GM18507 (cell line): ENCODE results near the gene SFXN4.
"Not testable (repeated sequence)": the region's sequence is repeated elsewhere in the genome, so short reads cannot be mapped to it uniquely, and the experiment has no call there.

ENCODE experiments used
- DNase-seq: peaks from one replicate; pipeline ENCODE4 v3.0.0; 2011; ENCODE audit warnings: low read depth; ENCODE audit not compliant: insufficient read length; ENCODE audit errors: extremely low spot score
- FAIRE-seq: peaks from 2 replicates; lab custom pipeline; 2011; peaks lifted over from hg19 to GRCh38; lab: Jason Lieb, UNC

SFXN4 gene

DNA sequence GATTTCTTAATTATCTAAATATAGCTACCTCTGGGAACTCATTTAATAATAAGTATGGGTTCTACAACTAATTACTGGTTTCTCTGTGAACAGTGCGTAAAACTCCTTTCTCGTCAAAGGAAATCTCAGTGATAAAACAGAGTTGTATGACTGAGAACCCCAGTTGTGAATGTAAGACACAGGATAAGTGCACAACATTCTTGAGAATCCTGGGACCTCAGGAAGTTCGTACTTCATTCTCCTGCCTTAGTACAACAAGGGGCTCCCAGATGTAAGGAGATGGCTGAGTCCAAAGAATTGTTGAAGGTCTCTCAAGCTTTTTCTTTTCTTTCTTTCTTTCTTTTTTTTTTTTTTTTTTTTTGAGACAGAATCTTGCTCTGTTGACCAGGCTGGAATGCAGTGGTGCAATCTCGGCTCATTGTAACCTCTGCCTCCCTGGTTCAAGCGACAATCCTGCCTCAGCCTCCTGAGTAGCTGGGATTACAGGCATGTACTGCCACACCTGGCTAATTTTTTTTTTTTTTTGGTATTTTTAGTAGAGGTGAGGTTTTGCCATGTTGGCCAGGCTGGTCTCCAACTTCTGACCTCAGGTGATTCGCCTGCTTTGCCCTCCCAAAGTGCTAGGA, 49.1 kb downstream of the SFXN4 start:
- no peak for FAIRE-seq
- no peak for DNase-seq

DNA sequence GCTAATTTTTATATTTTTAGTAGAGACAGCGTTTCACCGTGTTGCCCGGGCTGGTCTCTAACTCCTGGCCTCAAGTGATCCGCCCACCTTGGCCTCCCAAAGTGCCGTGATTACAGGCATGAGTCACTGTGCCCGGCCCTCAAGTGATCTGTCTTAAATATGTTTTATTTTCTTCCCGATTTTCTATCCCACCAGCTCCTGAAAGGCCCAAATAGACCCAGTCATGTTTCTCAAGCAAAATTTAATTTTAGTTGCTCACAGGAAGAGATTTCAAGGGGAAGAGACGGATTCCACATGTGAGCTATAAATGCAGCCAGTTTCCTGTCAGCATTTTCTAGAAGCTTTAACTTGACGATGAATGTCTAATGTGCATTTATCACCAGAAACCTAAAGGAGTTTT, 49.6 kb downstream of the SFXN4 start:
- DNase-seq (no peak), FAIRE-seq (no peak)

DNA sequence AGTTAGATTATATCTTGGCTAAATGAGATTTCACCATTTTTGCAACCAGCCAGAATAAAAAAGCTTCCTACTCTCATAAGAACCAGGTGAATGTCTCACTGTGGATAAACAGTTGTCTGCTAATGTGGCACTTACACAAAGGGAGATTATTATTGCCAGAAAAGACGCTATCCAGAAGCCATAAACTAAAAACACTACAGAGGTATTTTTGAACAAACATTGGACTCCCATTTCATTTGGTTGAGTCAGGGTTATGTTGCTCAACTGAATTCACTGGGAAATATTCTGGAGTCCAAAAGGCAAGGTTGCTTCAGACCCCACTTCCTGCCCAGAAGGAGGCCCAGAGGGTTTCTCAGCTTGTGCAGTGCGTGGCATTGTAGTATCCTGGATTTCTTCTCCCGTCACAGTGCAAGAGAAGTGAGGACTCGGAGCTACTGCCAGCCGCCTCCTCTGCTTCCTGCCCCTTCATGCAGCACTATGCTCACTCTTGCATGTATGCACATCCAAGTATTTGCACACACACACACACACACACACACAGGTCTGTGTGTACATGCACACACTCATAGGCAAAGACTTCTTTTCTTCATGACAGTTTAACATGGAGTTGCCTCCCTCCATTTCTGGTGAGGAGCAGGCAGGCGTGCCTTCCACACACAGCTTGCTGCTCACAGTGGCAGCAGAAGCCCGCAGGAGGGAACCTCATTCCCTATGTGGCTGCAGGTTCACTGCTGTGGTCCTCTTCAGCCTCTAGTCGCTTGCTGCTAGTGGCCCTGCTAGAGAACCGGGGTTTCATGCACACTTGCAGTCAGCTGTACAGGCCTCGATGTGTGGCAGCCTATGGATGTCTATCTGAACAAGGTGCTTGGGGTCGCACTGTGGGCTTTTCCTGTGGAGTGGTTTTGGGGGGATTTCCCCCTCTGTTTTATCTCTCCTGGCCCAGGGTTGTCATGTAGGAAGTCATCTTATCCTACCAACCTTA, 51.5 kb downstream of the SFXN4 start:
- DNase-seq (no peak), FAIRE-seq (no peak)

DNA sequence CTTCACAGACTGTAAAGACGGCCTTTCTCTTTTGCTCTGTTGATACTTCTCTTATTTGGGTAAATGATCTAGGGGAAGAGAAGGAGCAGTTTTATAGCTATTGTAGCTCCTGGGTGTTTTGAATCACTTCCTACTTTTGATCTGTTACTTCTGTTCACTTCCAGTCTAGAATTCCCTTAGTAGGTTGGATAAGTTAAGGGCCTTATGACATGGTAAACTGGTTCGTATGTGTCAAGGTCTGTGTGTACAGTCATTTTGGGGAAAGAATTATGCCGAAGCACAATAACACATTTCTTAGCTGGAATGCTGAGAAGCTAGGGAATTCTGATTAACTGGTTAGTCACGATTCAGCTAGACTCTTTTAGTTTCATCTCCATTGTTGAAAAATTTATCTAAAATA, 53.5 kb downstream of the SFXN4 start:
- no peak for FAIRE-seq
- no peak for DNase-seq

DNA sequence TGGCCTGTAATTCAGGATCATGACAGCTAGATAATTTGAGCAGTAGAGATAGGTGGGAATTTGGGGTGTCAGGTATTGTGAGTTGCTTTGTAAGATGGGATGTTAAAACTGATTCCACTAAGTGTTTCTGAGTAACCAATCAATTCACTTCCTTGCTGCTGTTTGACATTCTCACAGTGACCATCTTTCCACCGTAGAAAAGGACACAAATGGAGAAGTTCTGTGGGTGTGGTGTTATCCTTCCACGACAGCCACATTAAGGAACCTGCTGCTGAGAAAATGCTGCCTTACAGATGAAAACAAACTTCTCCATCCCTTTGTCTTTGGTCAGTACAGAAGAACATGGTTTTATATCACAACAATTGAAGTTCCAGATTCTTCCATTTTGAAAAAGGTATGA, 57.7 kb downstream of the SFXN4 start:
- DNase-seq, FAIRE-seq: not testable (repeated sequence)

DNA sequence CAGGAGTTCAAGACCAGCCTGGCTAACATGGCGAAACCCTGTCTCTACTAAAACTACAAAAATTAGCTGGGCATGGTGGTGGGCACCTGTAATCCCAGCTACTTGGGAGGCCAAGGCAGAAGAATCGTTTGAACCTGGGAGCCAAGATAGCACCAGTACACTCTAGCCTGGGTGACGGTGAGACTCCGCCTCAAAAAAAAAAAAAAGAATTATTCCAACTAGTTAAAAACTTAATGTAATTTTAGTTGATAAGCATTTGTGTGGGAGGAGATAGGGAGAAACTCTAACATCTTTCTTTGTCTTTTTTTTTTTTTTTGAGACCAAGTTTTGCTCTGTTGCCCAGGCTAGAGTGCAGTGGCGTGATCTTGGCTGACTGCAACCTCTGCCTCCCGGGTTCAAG, 58.4 kb downstream of the SFXN4 start:
- not testable (repeated sequence) for FAIRE-seq, DNase-seq

DNA sequence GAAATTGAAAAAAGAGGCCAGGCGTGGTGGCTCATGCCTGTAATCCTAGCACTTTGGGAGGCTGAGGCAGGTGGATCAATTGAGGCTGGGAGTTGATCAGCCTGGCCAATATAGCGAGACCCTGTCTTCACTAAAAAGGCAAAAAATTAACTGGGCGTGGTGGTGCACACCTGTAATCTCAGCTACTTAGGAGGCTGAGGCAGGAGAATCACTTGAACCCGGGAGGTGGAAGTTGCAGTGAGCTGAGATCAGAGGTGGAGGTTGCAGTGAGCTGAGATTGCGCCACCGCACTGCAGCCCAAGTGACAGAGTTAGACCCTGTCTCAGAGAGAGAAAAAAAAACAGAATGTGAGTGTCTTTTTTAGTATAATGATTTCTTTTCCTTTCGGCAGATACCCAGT, 59.6 kb downstream of the SFXN4 start:
- not testable (repeated sequence) for FAIRE-seq, DNase-seq

DNA sequence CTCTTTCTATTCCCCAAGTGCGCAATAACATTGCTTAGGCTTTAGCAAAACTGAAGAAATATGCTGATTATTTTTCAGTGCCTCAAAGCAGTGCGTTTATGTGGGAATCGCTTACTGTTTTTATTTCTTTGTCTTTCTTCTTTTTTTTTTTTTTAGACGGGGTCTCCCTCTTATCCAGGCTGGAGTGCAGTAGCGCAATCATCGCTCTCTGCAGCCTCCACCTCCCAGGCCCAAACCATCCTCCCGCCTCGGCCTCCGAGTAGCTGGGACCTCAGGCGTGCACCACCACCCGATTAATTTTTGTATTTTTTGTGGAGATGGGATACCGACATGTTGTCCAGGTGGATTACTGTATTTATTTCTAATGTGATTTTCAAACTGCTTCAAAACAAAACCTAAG, 60.4 kb downstream of the SFXN4 start:
- FAIRE-seq (no peak), DNase-seq (no peak)

DNA sequence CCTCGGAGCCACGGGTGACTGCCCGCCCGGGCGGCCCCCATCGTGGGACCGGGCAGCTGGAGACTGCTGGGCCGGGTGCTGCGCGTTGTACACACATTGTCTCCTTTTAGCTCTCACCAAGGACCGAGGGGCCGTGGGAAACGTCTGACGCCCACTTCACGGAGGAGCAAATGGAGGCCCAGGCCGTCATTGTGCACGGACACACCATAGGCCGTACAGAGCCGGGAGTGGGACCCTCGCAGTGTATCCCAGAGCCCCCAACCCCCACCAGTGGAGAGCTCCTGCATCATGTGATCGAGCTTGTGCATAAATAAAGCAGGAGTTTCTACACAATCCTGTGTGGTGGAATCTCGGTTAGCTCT, 60.9 kb downstream of the SFXN4 start:
- no peak for FAIRE-seq
- no peak for DNase-seq

DNA sequence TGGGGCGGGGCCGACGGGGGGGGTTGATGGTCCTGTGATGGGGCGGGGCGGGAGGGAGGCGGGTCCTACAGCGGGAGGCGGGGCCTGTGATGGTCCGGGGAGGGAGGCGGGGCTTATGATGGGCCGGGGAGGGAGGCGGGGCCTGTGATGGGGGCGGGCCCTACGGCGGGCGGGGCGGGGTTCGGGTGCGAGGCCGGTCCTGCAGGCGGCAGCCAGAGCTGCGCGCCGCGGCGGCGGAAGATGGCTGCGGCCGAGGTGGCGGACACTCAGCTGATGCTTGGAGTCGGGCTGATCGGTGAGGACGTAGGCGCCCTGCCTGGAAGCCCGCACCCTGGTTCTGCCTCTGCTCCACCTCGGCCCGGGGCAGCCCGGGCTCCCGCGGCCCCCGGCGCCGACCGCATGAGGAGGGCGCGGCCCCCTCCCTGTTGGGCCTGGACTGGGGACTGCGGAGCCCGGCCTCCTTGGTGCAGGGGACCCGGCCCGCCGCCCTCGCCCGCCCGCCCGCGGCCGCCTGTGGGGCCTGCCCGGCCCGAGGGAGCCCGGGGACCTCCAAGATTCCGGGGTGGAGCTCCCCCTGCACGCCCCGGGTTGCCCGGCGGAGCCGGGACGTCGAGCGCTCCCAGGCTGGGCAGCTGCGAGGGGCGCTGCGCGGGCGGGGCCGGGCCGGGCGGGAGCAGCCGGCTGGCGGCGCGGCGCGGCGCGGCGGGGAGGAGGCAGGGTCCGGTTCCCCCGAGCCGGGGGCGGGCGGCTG, 61.4 kb downstream of the SFXN4 start, which contains the start of gene DENND10:
Gene DENND10 (plus strand): TSS at position 211 of the 751 bp plus-strand sequence. CDS start 30 bp downstream, at position 241.
- peak; percentile 92 for DNase-seq

DNA sequence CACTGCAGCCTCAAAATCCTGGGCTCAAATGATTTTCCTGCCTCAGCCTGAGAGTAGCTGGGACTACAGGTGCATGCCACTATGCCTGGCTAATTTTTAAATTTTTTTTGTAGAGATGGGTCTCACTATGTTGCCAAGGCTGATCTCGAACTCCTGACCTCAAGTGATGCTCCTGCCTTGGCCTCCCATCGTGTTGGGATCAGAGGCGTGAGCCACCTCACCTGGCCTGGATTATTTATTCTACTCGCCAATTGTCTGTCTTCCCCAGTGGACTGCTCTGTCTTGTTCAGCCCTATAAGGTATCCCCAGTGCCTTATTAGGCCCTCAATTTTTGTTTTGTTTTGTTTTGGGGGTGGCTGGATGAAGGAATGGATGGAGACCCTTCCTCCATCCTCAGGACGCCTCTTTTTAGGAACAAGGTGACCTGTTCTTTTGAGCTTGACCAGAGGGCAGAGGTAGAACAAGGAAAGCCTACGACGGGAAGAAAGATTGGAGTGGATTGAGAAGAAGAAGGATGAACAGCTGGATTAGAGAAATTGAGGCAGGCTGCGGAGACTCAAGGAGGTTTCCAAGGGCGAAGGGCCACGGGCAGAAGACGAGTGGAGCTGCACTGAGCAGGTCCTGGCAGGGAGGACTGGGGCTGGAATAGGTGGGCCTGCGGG, 62.1 kb downstream of the SFXN4 start:
- no peak for DNase-seq
- FAIRE-seq, result no peak

More for the DNA sequence above, 61.4 kb downstream of the SFXN4 start, which contains the start of gene DENND10:
- FAIRE-seq, result no peak

DNA sequence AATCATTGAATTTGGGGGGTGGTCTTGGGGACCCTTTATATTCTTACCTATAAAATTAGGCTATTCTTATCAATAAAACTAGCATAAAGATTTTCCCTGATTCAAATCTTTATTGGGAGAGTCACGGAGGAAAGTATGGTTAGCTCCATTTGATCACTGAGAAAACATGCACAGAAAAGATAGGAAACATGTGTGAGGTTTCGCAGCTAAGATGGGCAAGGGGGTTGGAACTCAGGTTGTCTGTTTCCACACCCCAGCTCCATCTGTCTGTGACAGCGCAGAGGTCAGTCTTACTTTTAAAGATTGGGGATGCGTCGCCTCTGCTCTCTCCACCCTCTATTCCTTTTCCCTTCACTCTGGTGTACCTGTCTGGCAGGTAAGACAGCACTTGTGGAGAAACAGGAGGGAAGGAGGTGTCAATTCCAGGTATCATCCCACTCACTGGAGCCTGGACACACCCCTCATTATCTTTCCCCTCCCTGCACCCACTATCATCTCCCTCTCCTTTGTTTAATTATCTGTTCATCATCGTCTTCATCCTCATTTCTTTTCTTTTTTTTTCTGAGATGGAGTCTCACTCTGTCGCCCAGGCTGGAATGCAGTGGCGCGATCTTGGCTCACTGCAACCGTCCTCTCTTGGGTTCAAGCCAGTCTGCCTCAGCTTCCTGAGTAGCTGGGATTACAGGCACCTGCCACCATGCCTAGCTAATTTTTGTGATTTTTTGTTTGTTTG, 64.0 kb downstream of the SFXN4 start:
- no peak for DNase-seq
- no peak for FAIRE-seq

DNA sequence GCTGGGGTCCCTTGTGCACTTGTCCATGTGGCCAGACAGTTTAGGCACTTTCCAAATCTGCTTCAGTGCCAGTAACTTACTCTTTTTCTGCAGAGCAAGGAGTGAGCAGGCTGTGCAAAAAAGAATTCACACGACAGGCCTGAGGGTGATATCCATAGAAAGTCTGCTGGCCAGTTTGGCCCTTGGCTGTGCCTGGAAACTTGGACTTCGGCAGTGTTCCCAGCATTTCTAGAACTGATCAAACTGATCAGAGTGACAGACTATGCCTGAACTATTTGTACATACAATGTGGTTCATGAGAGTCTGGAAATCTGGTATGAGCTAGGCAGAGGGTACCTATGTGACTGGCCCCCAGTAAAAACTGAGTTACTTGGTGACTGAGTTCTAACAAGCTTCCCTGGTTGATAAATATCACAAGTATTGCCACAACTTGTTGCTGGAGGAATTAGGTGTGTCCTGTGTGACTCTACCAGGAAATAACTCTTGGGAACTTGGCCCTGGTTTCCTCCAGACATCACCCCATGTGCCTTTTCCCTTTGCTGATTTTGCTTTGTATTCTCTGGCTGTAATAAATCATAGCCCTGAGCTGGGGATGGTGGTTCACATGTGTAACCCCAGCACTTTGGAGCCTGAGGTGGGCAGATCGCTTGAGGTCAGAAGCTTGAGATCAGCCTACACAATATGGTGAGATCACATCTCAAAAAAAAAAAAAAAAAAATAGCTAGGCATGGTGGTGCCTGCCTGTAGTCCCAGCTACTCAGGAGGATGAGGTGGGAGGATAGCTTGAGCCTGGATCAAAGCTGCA, 64.9 kb downstream of the SFXN4 start:
- DNase-seq (no peak), FAIRE-seq (no peak)

DNA sequence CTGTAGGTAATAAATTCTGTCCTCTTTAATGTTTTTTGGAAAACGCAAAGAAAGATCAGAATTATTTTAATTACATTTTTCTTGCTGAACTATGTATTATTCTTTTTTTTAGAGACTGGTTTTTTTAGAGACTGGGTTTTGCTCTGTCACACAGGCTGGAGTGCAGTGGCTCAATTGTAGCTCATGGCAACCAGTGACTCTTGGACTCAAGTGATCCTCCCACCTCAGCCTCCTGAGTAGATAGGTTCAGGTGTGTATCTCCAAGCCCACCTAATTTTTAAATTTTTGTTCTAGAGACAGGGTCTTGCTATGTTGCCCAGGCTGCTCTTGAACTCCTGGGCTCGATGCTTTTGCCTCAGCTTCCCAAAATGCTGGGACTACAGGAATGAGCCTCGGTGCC, 66.9 kb downstream of the SFXN4 start:
- DNase-seq, result no peak
- FAIRE-seq, result no peak

DNA sequence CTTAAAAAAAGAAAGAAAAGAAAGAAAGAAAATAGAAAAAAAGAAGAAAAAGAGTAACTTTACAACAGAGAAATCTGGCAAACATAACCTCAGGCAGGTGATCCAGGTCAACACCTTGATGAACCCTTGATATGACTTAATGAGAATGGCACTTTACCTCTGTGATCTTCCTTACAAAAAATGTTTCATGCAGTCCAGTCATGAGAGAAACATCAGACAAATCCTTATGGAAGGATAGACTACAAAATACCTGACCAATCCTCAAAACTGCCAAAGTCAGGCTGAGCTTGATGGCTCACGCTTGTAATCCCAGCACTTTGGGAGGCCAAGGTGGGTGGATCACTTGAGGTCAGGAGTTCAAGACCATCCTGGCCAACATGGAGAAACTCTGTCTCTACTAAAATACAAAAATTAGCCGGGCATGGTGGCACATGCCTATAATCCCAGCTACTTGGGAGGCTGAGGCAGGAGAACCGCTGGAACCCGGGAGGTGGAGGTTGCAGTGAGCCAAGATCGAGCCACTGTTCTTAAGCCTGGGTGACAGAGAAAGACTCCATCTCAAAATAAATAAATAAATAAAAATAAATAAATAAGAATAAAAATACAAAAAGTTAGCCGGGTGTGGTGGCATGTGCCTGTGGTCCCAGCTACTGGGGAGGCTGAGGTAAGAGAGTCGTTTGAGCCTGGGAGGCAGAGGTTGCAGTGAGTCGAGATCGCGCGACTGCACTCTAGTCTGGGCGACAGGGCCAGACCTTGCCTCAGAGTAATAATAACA, 68.7 kb downstream of the SFXN4 start:
- not testable (repeated sequence) for DNase-seq, FAIRE-seq

DNA sequence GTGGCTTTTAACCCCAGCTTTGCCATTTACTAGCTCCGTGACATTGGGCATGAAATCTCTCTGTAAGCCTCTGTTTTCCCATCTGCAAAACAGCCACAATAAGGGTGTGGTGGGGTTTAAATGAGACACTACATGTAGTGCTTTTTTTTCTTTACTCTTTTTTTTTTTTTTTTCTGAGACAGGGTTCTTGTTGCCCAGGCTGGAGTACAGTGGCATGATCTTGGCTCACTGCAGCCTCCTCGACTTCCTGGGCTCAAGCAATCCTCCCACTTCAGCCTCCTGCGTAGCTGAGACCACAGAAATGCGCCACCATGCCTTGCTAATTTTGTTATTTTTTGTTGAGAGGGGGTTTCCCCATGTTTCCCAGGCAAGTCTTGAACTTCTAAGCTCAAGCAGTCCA, 69.9 kb downstream of the SFXN4 start:
- no peak for DNase-seq

DNA sequence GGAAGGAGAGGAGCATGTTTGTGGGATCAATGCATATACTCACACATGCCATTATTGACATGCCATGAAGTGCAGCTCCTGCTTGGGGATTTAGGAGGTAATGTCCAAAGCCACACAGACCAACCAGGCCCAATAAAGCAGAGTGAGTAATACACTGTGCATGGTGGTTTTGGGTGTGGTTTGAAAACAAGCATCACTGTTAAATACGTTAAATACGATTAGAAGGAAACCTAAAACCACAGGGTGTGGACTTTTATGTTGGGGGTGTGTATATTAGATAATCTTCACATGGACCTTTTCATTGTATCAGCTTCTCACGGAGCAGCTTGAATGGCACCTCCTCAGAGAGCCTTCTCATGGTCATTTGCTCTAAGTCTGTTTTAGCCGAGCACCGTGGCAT, 74.5 kb downstream of the SFXN4 start:
- FAIRE-seq (no peak), DNase-seq (no peak)

More for the DNA sequence above, 69.9 kb downstream of the SFXN4 start:
- no peak for FAIRE-seq
